K562 (cell line): ENCODE measurements around the gene PTPRU. TPM values are rescaled to one million over a fixed set of nuclear protein-coding genes. Genes with fewer than 3 reads are reported as not detected.

Experiments used
- ATAC-seq: fragments of 200-7000 bp; cut with Tn5 transposase; 3 replicates; pipeline ENCODE4 v1.9.1; 2020; ENCODE audit warnings: moderate library complexity
- BruUV-seq: library from RNA; stranded (reverse); fragments of 400-500 nt; replicated peaks from 2 replicates; lab custom pipeline; 2021; lab: Mats Ljungman, UMichigan
- CTCF ChIA-PET: fragments of 300-600 bp; formaldehyde crosslinking; extraction: SDS; loops from one replicate; lab custom pipeline; 2021; ENCODE audit warnings: low intra/inter-chr PET ratio; lab: Yijun Ruan, JAX
- POLR2A ChIA-PET: fragments of 300-600, 350-650 bp; sonication (Branson Sonifier 250); formaldehyde crosslinking; extraction: SDS; loops from one replicate; lab custom pipeline; 2021; ENCODE audit warnings: antibody characterized with exemption, inconsistent platforms; lab: Yijun Ruan, JAX
- DNase-seq, 4 experiments: peaks; one replicate each; pipeline versions ENCODE4 v3.0.0 to v3.0.0-alpha.2; 2011 to 2018; ENCODE audit warnings: low spot score in 3 of 4, mixed read lengths in 3 of 4; ENCODE audit errors: extremely low read depth in 1 of 4
- FAIRE-seq: peaks from 2 replicates; lab custom pipeline; 2011; peaks lifted over from hg19 to GRCh38; lab: Jason Lieb, UNC
- H2AFZ ChIP-seq: 2 replicates; pipeline ENCODE4 v1.6.0; 2011; ENCODE audit warnings: low read depth, low read length, control low read depth, inconsistent platforms
- H3K27ac ChIP-seq: fragments of 200-600 bp; 3 replicates; pipeline ENCODE4 v1.8.0; 2011; ENCODE audit warnings: low read depth, mild to moderate bottlenecking, control low read depth, inconsistent platforms, low read length, moderate library complexity, mixed read lengths; ENCODE audit errors: extremely low read depth
- H3K27me3 ChIP-seq, 2 experiments: fragments of 300-600 bp in 1 of 2; 2 replicates in 1 of 2; 3 replicates in 1 of 2; pipeline versions ENCODE4 v1.6.0 to v1.8.0; 2011; ENCODE audit warnings: inconsistent platforms in 2 of 2, low read length in 2 of 2, mild to moderate bottlenecking in 1 of 2, mixed read lengths in 1 of 2, moderate library complexity in 1 of 2; ENCODE audit not compliant: control insufficient read depth in 2 of 2, insufficient read depth in 2 of 2
- H3K36me3 ChIP-seq: fragments of 300-600 bp; 3 replicates; pipeline ENCODE4 v1.8.0; 2011; ENCODE audit warnings: mild to moderate bottlenecking, low read length, inconsistent platforms; ENCODE audit not compliant: control insufficient read depth, insufficient read depth
- H3K4me1 ChIP-seq, 2 experiments: fragments of 200-600 bp in 1 of 2; replicated peaks in 1 of 2; 2 replicates in 1 of 2; 3 replicates in 1 of 2; pipeline versions ENCODE4 v1.5.1 to v1.8.0; 2011; ENCODE audit warnings: inconsistent platforms in 2 of 2, low read length in 2 of 2, mild to moderate bottlenecking in 1 of 2, mixed read lengths in 1 of 2, moderate library complexity in 1 of 2; ENCODE audit not compliant: control insufficient read depth in 2 of 2, insufficient read depth in 2 of 2
- H3K4me2 ChIP-seq: 2 replicates; pipeline ENCODE4 v1.6.1; 2011; ENCODE audit warnings: low read length, control low read depth, inconsistent platforms, mixed read lengths; ENCODE audit not compliant: insufficient read depth
- H3K4me3 ChIP-seq: fragments of 200-600 bp; sonication (generic), shearing (Covaris generic); 2 replicates; pipeline ENCODE4 v1.5.1; 2016; ENCODE audit warnings: control low read depth, inconsistent platforms
- H3K79me2 ChIP-seq: fragments of 200-600 bp; 3 replicates; pipeline ENCODE4 v1.8.0; 2011; ENCODE audit warnings: low read length, inconsistent platforms; ENCODE audit not compliant: control insufficient read depth, insufficient read depth
- H3K9ac ChIP-seq, 2 experiments: 2 replicates each; pipeline versions ENCODE4 v1.6.0 to v1.6.1; 2011; ENCODE audit warnings: low read depth in 2 of 2, low read length in 2 of 2, control low read depth in 1 of 2, inconsistent platforms in 1 of 2, mild to moderate bottlenecking in 1 of 2, mixed read lengths in 1 of 2; ENCODE audit not compliant: insufficient read depth in 1 of 2
- H3K9me1 ChIP-seq: one replicate; pipeline ENCODE4 v1.6.0; 2011; ENCODE audit warnings: inconsistent platforms, mild to moderate bottlenecking, low read length, moderate library complexity; ENCODE audit not compliant: control insufficient read depth, insufficient read depth
- H3K9me3 ChIP-seq: replicated peaks from 2 replicates; pipeline ENCODE4 v1.5.1; 2011; ENCODE audit warnings: low read depth, low read length, inconsistent platforms; ENCODE audit not compliant: control insufficient read depth, insufficient read depth
- H4K20me1 ChIP-seq: replicated peaks from 2 replicates; pipeline ENCODE4 v1.6.1; 2011; ENCODE audit warnings: low read length, inconsistent platforms, mixed read lengths; ENCODE audit not compliant: control insufficient read depth, insufficient read depth
- BRCA1 ChIP-seq, 2 experiments: fragments of 450-650 bp in 1 of 2; sonication (generic) in 1 of 2; formaldehyde crosslinking in 1 of 2; IDR thresholded peaks; 2 replicates each; pipeline versions ENCODE4 v1.5.0 to v1.6.1; 2017 to 2020; ENCODE audit warnings: mild to moderate bottlenecking in 1 of 2, missing genetic modification reagents in 1 of 2
- FOXA1 ChIP-seq: fragments of 450-650 bp; IDR thresholded peaks from 2 replicates; pipeline ENCODE4 v1.6.1; 2016; ENCODE audit warnings: mild to moderate bottlenecking, borderline replicate concordance
- HDAC3 ChIP-seq: fragments of 450-650 bp; IDR thresholded peaks from 2 replicates; pipeline ENCODE4 v1.6.1; 2018; ENCODE audit warnings: borderline replicate concordance, mild to moderate bottlenecking, moderate library complexity; ENCODE audit not compliant: partially characterized antibody
- KDM1A ChIP-seq, 2 experiments: fragments of 450-650 bp; IDR thresholded peaks; 2 replicates each; pipeline ENCODE4 v1.6.1; 2016; ENCODE audit warnings: mild to moderate bottlenecking in 2 of 2
- L3MBTL2 ChIP-seq: fragments of 450-650 bp; IDR thresholded peaks from 2 replicates; pipeline ENCODE4 v1.6.1; 2016; ENCODE audit warnings: mild to moderate bottlenecking, moderate library complexity
- SMAD3 ChIP-seq: fragments of 450-650 bp; formaldehyde crosslinking; conservative IDR thresholded peaks from 2 replicates; pipeline ENCODE4 v1.4.0; 2020; ENCODE audit warnings: mild to moderate bottlenecking
- SREBF1 ChIP-seq: fragments of 150-350 bp; IDR thresholded peaks from 2 replicates; pipeline ENCODE4 v1.6.1; 2014; ENCODE audit warnings: antibody characterized with exemption, low read depth, low read length, borderline replicate concordance
- SUPT5H ChIP-seq: fragments of 450-650 bp; IDR thresholded peaks from 2 replicates; pipeline ENCODE4 v1.6.1; 2016
- TSC22D4 ChIP-seq: fragments of 450-650 bp; IDR thresholded peaks from 2 replicates; pipeline ENCODE4 v1.6.1; 2016; ENCODE audit warnings: missing genetic modification characterization, missing biosample characterization, control low read depth
- XRCC3 ChIP-seq: fragments of 450-650 bp; IDR thresholded peaks from 2 replicates; pipeline ENCODE4 v1.6.1; 2017; ENCODE audit warnings: mild to moderate bottlenecking, moderate library complexity
- ZKSCAN1 ChIP-seq: fragments of 150-350 bp; IDR thresholded peaks from 2 replicates; pipeline ENCODE4 v1.6.1; 2016; ENCODE audit warnings: low read depth, low read length
- ZKSCAN3 ChIP-seq: fragments of 250-450 bp; sonication (Bioruptor Pico); IDR thresholded peaks from 2 replicates; pipeline ENCODE4 v1.4.0; 2020
- ZNF586 ChIP-seq: fragments of 450-650 bp; formaldehyde crosslinking; conservative IDR thresholded peaks from 2 replicates; pipeline ENCODE4 v1.4.0; 2020; ENCODE audit warnings: mild to moderate bottlenecking, moderate library complexity
- ZNF785 ChIP-seq: fragments of 250-450 bp; sonication (Bioruptor Pico); IDR thresholded peaks from 2 replicates; pipeline ENCODE4 v1.4.0; 2020; ENCODE audit warnings: mild to moderate bottlenecking
- WGBS: fragments of 100-300 bp; shearing (Covaris generic); methylation state at CpG from one replicate; pipeline ENCODE4 v1.1.6; 2016; ENCODE audit warnings: low coverage, mixed read lengths; ENCODE audit not compliant: insufficient coverage; ENCODE audit errors: missing lambda C conversion rate; 5-methylcytosine and 5-hydroxymethylcytosine counted together
- in situ Hi-C: fragments of 300-500 bp; cut with MboI; formaldehyde crosslinking; loops from 4 replicates; pipeline ENCODE4 v1.15.0; 2018; ENCODE audit warnings: inconsistent platforms, mixed read lengths
- intact Hi-C: fragments of 100-400 bp; cut with micrococcal nuclease; formaldehyde crosslinking; loops from 2 replicates; pipeline ENCODE4 v1.14.2; 2022
- polyA plus RNA-seq, 8 experiments: library from polyadenylated mRNA; depleted of rRNA in 4 of 8; stranded (reverse) in 5 of 8; unstranded in 3 of 8; fragments of >200 nt; fragmentation: Nextera tagmentation in 2 of 8; fragmentation: Illumina TruSeq in 1 of 8; extraction: Ambion mirVana in 2 of 8; extraction: Trizol in 1 of 8; gene quantifications; 2 replicates each; pipeline versions ENCODE4 v1.2.1 to v1.2.3, GENCODE V29; 2011 to 2014; ENCODE audit warnings: inconsistent platforms in 1 of 8, missing spikeins in 1 of 8
- total RNA-seq, 7 experiments: library from RNA; depleted of rRNA in 6 of 7; stranded (reverse); fragments of >200 nt in 6 of 7; fragmentation: Illumina TruSeq in 2 of 7; extraction: Trizol in 2 of 7; gene quantifications; 2 replicates each; pipeline versions ENCODE4 v1.2.1 to v1.2.3, GENCODE V29; 2011 to 2021; ENCODE audit warnings: low replicate concordance in 1 of 7
- TF ChIP-seq, protein P1 (sequence below): fragments of 450-650 bp; formaldehyde crosslinking; IDR thresholded peaks from 2 replicates; pipeline ENCODE4 v1.4.0; 2020; ENCODE audit warnings: mild to moderate bottlenecking, moderate library complexity
- TF ChIP-seq, protein P2 (sequence below), 2 experiments: fragments of 250-450 bp in 1 of 2; fragments of 450-650 bp in 1 of 2; sonication (Bioruptor Pico) in 1 of 2; IDR thresholded peaks; 2 replicates each; pipeline versions ENCODE4 v1.6.1 to v1.8.0; 2016 to 2021; ENCODE audit warnings: mild to moderate bottlenecking in 2 of 2, moderate library complexity in 2 of 2, missing compliant biosample characterization in 1 of 2, missing genetic modification characterization in 1 of 2
- TF ChIP-seq, protein P3 (sequence below): sonication (generic); formaldehyde crosslinking; IDR thresholded peaks from 2 replicates; pipeline ENCODE4 v1.8.0; 2022; ENCODE audit warnings: mild to moderate bottlenecking, low read depth, missing genetic modification reagents
- TF ChIP-seq, protein P4 (sequence below): fragments of 150-350 bp; IDR thresholded peaks from 2 replicates; pipeline ENCODE4 v1.6.1; 2014; ENCODE audit warnings: low read depth, mild to moderate bottlenecking, low read length, borderline replicate concordance

Gene PTPRU
- total and polyA plus RNA-seq, 9 of the 15 experiments (the other 6 are each of a cell fraction or from before 2014, with no cell fraction given), result 0.01 to 2.9 (median 1.0) TPM

DNA sequence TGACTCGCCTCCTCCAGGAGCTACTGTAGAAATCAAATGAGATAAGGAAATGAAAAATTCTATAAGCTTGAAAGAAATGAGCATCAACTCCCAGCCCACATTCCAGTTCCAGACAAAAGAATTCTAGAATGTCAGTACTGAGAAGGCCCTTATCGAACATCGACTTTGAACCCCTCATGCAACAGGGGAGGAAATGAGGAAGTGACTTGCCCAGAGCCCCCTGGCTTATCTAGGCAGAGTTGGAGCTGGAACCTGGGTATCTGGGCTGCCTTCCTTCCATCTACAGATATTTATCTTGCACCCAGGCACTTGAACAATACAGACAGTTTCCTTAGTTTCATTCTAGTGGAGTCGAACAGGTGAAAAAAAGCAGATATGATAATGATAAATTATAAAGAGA is 27.9 kb upstream of the PTPRU start:
- intact Hi-C loops, result no loop called here
- Histone ChIP-seq H3K4me2 (peak overlapping the region; percentile 28), H3K79me2 (no peaks in the 10 kb centered on the region), H3K4me3 (no peak overlapping the region), H2AFZ (no peak overlapping the region), H3K9ac (no peak overlapping the region), H3K4me1 (peaks cover 20% of the 10 kb centered on the region in 2 experiments; a peak in 4 of 5 replicates), H3K36me3 (peaks cover 73% of the 10 kb centered on the region), H3K27ac (no peak overlapping the region), H4K20me1 (no peaks in the 10 kb centered on the region), H3K9me3 (no peaks in the 10 kb centered on the region), H3K27me3 (no peaks in the 10 kb centered on the region), H3K9me1 (no peaks in the 10 kb centered on the region)
- no TSS peak for BruUV-seq
- WGBS, result 12% methylated on average over 4 of the region's 4 CpGs
- peak; percentile 52 for ATAC-seq
- ChIA-PET CTCF (no interaction called here), POLR2A (interaction anchor here (0.6 to 2.1 kb wide), 5 partner anchors 10 to 326 kb away, joined by 3 to 6 read pairs (median 3); no protein-coding TSS in a partner anchor)
- FAIRE-seq, result no peak
- in situ Hi-C loops, result no loop called here
- DNase-seq, result peak in 2 of 4 experiments; percentile 41 to 53
- TF ChIP-seq BRCA1 (IDR thresholded peaks at IDR 0.05) (no peak), BRCA1 (CRISPR knock-in tag; IDR thresholded peaks at IDR 0.05) (no peak), HDAC3 (no peak), SREBF1 (no peak), L3MBTL2 (peak; percentile 49; the same call in 1 of the 2 replicates), SMAD3 (CRISPR knock-in tag) (no peak), ZNF586 (CRISPR knock-in tag) (no peak), FOXA1 (no peak), ZKSCAN1 (no peak), XRCC3 (no peak), ZNF785 (CRISPR knock-in tag) (no peak), KDM1A (IDR thresholded peaks at IDR 0.05) (no peak), ZKSCAN3 (no peak), SUPT5H (no peak), TSC22D4 (tag) (no peak)
- TF ChIP-seq, protein P1, sequence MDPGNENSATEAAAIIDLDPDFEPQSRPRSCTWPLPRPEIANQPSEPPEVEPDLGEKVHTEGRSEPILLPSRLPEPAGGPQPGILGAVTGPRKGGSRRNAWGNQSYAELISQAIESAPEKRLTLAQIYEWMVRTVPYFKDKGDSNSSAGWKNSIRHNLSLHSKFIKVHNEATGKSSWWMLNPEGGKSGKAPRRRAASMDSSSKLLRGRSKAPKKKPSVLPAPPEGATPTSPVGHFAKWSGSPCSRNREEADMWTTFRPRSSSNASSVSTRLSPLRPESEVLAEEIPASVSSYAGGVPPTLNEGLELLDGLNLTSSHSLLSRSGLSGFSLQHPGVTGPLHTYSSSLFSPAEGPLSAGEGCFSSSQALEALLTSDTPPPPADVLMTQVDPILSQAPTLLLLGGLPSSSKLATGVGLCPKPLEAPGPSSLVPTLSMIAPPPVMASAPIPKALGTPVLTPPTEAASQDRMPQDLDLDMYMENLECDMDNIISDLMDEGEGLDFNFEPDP (CRISPR knock-in tag), result no peak
- TF ChIP-seq, protein P2, sequence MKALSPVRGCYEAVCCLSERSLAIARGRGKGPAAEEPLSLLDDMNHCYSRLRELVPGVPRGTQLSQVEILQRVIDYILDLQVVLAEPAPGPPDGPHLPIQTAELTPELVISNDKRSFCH (CRISPR knock-in tag; IDR thresholded peaks at IDR 0.05), result no peak
- TF ChIP-seq, protein P2 (tag; IDR thresholded peaks at IDR 0.05), result no peak
- TF ChIP-seq, protein P3, sequence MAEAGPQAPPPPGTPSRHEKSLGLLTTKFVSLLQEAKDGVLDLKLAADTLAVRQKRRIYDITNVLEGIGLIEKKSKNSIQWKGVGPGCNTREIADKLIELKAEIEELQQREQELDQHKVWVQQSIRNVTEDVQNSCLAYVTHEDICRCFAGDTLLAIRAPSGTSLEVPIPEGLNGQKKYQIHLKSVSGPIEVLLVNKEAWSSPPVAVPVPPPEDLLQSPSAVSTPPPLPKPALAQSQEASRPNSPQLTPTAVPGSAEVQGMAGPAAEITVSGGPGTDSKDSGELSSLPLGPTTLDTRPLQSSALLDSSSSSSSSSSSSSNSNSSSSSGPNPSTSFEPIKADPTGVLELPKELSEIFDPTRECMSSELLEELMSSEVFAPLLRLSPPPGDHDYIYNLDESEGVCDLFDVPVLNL (CRISPR knock-in tag), result no peak
- TF ChIP-seq, protein P4, sequence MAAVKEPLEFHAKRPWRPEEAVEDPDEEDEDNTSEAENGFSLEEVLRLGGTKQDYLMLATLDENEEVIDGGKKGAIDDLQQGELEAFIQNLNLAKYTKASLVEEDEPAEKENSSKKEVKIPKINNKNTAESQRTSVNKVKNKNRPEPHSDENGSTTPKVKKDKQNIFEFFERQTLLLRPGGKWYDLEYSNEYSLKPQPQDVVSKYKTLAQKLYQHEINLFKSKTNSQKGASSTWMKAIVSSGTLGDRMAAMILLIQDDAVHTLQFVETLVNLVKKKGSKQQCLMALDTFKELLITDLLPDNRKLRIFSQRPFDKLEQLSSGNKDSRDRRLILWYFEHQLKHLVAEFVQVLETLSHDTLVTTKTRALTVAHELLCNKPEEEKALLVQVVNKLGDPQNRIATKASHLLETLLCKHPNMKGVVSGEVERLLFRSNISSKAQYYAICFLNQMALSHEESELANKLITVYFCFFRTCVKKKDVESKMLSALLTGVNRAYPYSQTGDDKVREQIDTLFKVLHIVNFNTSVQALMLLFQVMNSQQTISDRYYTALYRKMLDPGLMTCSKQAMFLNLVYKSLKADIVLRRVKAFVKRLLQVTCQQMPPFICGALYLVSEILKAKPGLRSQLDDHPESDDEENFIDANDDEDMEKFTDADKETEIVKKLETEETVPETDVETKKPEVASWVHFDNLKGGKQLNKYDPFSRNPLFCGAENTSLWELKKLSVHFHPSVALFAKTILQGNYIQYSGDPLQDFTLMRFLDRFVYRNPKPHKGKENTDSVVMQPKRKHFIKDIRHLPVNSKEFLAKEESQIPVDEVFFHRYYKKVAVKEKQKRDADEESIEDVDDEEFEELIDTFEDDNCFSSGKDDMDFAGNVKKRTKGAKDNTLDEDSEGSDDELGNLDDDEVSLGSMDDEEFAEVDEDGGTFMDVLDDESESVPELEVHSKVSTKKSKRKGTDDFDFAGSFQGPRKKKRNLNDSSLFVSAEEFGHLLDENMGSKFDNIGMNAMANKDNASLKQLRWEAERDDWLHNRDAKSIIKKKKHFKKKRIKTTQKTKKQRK, result no peak
